HEK293T (cell line): ENCODE measurements around the gene WWC2.

Source experiments
- CTCF ChIA-PET: fragments of 350-600 bp; formaldehyde crosslinking; extraction: SDS; loops from one replicate; lab custom pipeline; 2021; ENCODE audit warnings: antibody characterized with exemption, inconsistent platforms; lab: Yijun Ruan, JAX
- POLR2A ChIA-PET: fragments of 350-600 bp; formaldehyde crosslinking; extraction: SDS; loops from one replicate; lab custom pipeline; 2020; ENCODE audit warnings: antibody characterized with exemption, inconsistent platforms; lab: Yijun Ruan, JAX
- DNase-seq: peaks from one replicate; pipeline ENCODE4 v3.0.0; 2012; ENCODE audit warnings: mixed read lengths; ENCODE audit errors: extremely low spot score
- ARNT ChIP-seq: fragments of 450-650 bp; IDR thresholded peaks from 2 replicates; pipeline ENCODE4 v1.6.1; 2017; ENCODE audit warnings: mild to moderate bottlenecking
- BHLHE40 ChIP-seq: fragments of 450-650 bp; IDR thresholded peaks from 2 replicates; pipeline ENCODE4 v1.6.1; 2016; ENCODE audit warnings: mild to moderate bottlenecking, moderate library complexity, borderline replicate concordance
- CTBP1 ChIP-seq: fragments of 450-650 bp; IDR thresholded peaks from 2 replicates; pipeline ENCODE4 v1.6.1; 2016; ENCODE audit warnings: borderline replicate concordance
- ELF4 ChIP-seq: fragments of 450-650 bp; IDR thresholded peaks from 2 replicates; pipeline ENCODE4 v1.6.1; 2017; ENCODE audit warnings: antibody characterized with exemption
- FOXA1 ChIP-seq: fragments of 450-650 bp; IDR thresholded peaks from 2 replicates; pipeline ENCODE4 v1.6.1; 2016; ENCODE audit warnings: mild to moderate bottlenecking
- FOXK2 ChIP-seq: fragments of 450-650 bp; IDR thresholded peaks from 2 replicates; pipeline ENCODE4 v1.6.1; 2016; ENCODE audit warnings: mild to moderate bottlenecking
- FOXM1 ChIP-seq: fragments of 450-650 bp; IDR thresholded peaks from 2 replicates; pipeline ENCODE4 v1.6.1; 2017; ENCODE audit warnings: mild to moderate bottlenecking, borderline replicate concordance
- HDGF ChIP-seq: fragments of 450-650 bp; IDR thresholded peaks from 2 replicates; pipeline ENCODE4 v1.6.1; 2017; ENCODE audit warnings: antibody characterized with exemption, borderline replicate concordance
- L3MBTL2 ChIP-seq: fragments of 450-650 bp; conservative IDR thresholded peaks from 2 replicates; pipeline ENCODE4 v1.6.1; 2016; ENCODE audit warnings: mild to moderate bottlenecking
- LEF1 ChIP-seq: fragments of 450-650 bp; IDR thresholded peaks from 2 replicates; pipeline ENCODE4 v1.6.1; 2017; ENCODE audit warnings: mild to moderate bottlenecking, borderline replicate concordance
- NFRKB ChIP-seq: fragments of 450-650 bp; IDR thresholded peaks from 2 replicates; pipeline ENCODE4 v1.6.1; 2016; ENCODE audit warnings: mild to moderate bottlenecking, moderate library complexity
- SP1 ChIP-seq: fragments of 450-650 bp; IDR thresholded peaks from 2 replicates; pipeline ENCODE4 v1.6.1; 2017
- SUZ12 ChIP-seq: fragments of 450-650 bp; IDR thresholded peaks from 2 replicates; pipeline ENCODE4 v1.6.1; 2016; ENCODE audit warnings: mild to moderate bottlenecking
- TARDBP ChIP-seq: fragments of 450-650 bp; IDR thresholded peaks from 2 replicates; pipeline ENCODE4 v1.6.1; 2016
- ZNF384 ChIP-seq: fragments of 450-650 bp; IDR thresholded peaks from 2 replicates; pipeline ENCODE4 v1.6.1; 2016
- TF ChIP-seq, protein P1 (sequence below): fragments of 450-650 bp; IDR thresholded peaks from 2 replicates; pipeline ENCODE4 v1.6.1; 2016

Gene WWC2

DNA sequence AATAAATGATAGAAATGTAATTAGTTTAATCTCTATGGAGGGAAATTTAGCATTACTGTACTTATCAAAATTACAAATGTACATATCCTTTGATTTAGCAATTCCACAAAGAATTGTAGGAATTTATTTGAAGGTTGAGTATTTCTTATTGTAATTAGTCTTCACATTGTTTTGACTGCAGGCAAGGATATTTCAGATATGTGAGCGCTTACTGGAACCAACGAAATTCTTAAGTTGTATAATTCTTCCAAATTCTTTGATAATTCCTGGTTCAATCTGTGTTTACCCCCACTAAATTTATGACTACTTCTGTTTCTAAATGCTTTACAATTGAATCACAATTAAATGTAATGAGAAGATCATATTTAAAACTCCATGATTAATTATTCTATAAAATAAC lies 26.9 kb upstream of the WWC2 start:
- TF ChIP-seq SP1 (no peak), L3MBTL2 (no peak), FOXK2 (no peak), FOXA1 (no peak), FOXM1 (no peak), BHLHE40 (no peak), HDGF (no peak), SUZ12 (no peak), CTBP1 (no peak), TARDBP (no peak), ZNF384 (no peak), NFRKB (no peak), ARNT (no peak), LEF1 (no peak), ELF4 (no peak)
- TF ChIP-seq, protein P1, sequence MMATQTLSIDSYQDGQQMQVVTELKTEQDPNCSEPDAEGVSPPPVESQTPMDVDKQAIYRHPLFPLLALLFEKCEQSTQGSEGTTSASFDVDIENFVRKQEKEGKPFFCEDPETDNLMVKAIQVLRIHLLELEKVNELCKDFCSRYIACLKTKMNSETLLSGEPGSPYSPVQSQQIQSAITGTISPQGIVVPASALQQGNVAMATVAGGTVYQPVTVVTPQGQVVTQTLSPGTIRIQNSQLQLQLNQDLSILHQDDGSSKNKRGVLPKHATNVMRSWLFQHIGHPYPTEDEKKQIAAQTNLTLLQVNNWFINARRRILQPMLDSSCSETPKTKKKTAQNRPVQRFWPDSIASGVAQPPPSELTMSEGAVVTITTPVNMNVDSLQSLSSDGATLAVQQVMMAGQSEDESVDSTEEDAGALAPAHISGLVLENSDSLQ = no peak
- ChIA-PET CTCF (interaction anchor here (3.5 kb wide), 1 partner anchor 190 kb away, joined by 35 read pairs; no protein-coding TSS in a partner anchor), POLR2A (no interaction called here)
- no peak for DNase-seq

DNA sequence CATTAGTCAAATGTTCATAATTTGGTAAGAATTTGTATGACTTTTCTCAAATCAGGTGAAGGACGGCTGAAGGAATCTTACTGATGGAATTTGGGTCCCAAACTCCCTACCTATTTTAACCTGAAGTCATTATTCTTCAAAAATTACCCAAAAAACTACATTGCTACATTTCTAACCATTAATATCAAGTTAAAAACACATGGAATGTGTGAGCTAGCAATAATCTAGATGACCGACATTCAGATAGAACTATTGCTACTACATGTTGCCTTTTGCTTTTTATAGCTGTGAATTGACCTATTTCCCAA lies 25.3 kb upstream of the WWC2 start:
- POLR2A ChIA-PET = no interaction called here
- no peak for TF ChIP-seq TARDBP
- CTCF ChIA-PET = interaction anchor here (0.7 to 3.5 kb wide), 12 partner anchors 17 to 225 kb away, joined by 3 to 35 read pairs (median 6); no protein-coding TSS in a partner anchor
- no peak for DNase-seq

DNA sequence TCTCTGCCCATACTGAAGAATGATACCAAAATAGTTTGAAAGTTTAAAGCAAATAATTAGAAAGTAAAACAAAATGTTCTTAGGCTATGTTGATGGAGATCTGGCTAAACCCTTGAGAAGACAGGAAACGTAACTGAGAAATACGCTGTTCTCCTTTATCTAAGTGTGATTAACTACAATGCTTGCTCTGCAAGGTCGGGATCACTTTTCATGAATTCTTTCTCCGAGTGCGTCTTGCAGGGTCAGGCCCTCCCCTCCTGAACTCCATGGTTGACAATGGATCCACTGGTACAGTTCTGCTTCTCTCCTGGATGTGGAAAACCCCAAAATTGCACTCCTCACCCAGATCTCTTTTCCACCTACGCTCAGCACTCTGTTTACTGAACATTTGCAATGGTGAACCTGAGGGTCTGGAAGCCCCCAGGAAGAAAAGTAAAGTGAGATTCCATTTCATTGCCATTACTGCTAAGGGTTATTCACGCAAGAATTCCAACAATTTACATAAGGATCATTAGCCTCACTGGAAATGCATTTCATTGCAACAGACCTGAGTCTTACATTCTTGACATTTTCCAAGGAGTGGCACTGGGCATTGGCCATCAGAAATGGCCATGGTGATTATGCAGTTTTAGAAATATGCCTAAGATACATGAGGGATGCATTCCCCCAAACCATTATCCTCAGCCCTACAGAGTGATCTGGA lies 24.6 kb upstream of the WWC2 start:
- POLR2A ChIA-PET = no interaction called here
- CTCF ChIA-PET = interaction anchor here (0.5 to 3.5 kb wide), 11 partner anchors 18 to 1438 kb away, joined by 3 to 35 read pairs (median 7); no protein-coding TSS in a partner anchor
- no peak for DNase-seq
- no peak for TF ChIP-seq LEF1
- TF ChIP-seq ARNT = no peak

DNA sequence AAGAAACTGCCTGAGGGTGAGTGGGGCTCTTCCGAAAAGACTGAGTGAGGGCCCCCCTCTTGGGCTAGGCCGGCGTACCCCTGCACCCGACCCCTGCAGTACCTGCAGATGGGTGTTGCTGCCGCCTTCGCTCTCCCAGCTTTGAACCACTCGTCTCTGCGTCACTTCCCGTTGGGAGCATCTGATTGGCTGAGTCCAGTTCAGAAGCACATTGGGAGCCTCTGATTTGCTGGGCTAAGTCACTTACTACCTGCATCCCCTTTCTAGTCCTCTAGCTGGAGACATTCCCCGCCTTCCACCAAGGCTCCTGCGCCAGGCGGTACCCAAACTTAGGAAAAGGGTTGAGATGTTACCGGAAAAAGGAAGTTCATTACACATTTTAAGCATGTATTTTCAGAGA lies 20.4 kb upstream of the WWC2 start:
- CTCF ChIA-PET = interaction anchor here (0.7 kb wide), 1 partner anchor 176 kb away, joined by 4 read pairs; no protein-coding TSS in a partner anchor
- DNase-seq = no peak
- TF ChIP-seq ZNF384 (no peak), CTBP1 (no peak), LEF1 (no peak), ELF4 (no peak), HDGF (no peak)
- TF ChIP-seq, protein P1 = no peak
- POLR2A ChIA-PET = no interaction called here

DNA sequence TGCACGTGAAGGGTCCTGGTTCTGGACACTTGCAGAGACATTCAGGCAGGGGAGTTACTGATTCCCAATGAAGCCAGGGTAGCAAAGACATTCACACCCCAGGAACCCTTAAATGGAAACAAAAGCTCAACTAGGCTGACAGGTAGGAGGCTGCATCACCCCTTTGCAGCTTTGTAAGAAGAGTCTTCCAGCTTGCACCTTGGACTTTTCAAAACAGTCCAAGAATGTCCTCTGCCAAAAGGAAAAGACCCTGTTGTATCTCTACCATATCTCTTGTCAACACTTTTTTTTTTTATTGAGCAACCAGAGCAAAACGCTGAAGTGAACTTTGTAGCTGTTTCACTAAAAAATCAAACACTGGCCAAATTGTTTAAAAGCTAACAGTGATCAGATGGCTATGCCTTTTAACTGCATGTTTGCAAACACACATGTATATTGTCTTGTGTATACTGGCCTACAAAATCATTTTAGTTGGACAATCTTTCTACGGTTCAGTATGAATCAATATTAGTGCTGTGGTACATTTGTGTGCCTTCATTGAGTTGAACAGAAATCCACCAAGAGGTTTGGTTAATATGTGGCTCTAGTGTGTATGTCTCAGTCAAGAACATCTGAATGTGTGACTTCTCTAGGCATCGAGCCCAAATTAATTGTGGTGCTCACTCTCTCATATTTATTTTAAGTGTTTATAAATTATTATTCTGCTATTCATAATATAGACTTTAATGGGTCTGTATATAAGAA lies 18.5 kb upstream of the WWC2 start:
- ChIA-PET POLR2A (no interaction called here), CTCF (interaction anchor here (0.6 to 1.3 kb wide), 4 partner anchors 170 to 182 kb away, joined by 4 to 6 read pairs (median 5); no protein-coding TSS in a partner anchor)
- DNase-seq = no peak
- TF ChIP-seq TARDBP (no peak), BHLHE40 (no peak), LEF1 (no peak), ARNT (no peak), ELF4 (no peak), FOXK2 (no peak), HDGF (no peak)
- TF ChIP-seq, protein P1 = no peak

DNA sequence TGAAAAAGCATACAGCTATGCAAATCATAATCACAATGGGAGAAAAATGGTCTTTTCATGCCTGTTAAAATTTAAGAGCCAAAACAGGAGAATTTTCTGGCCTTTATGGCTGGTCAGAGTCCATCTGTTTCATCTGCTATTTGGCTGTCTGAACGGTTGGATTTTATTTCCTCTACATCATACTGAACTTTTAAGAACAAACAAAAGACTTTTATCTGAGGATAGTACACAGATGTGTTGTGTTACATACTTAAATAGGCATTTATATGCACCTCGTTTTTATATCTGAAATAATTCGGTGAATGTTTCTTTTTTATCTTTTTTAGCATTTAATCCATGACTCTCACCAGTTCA lies 18.0 kb upstream of the WWC2 start:
- POLR2A ChIA-PET = no interaction called here
- CTCF ChIA-PET = interaction anchor here (1.3 kb wide), 1 partner anchor 181 kb away, joined by 5 read pairs; no protein-coding TSS in a partner anchor
- TF ChIP-seq NFRKB = no peak
- TF ChIP-seq HDGF = no peak
- TF ChIP-seq ARNT = no peak
- TF ChIP-seq, protein P1 = no peak
- TF ChIP-seq BHLHE40 = no peak
- no peak for TF ChIP-seq FOXA1
- no peak for TF ChIP-seq L3MBTL2
- no peak for TF ChIP-seq SUZ12
- TF ChIP-seq SP1 = no peak
- no peak for TF ChIP-seq FOXM1
- TF ChIP-seq CTBP1 = no peak
- TF ChIP-seq LEF1 = no peak
- TF ChIP-seq FOXK2 = no peak
- TF ChIP-seq TARDBP = no peak
- no peak for TF ChIP-seq ELF4
- no peak for DNase-seq
